Activated naive CD4-positive, alpha-beta T cell treated with anti-CD3 and anti-CD28 coated beads, Interleukin-2, amount 10 ng/mL, durations not matched to agents 5 hours and 36 hours (primary cell): Measurements from ENCODE around the gene HTR4. TPM values are rescaled to one million over a fixed set of nuclear protein-coding genes. Genes with fewer than 3 reads are reported as not detected.

Experiments
- total RNA-seq, 2 experiments: library from RNA; stranded (reverse); gene quantifications; one replicate each; pipeline ENCODE4 v1.2.3, GENCODE V29; 2021

HTR4 gene
- total RNA-seq: not detected

GRCh38 chr5:148653836-148654781 lies at the start of gene HTR4:
Gene HTR4 (minus strand): TSS chr5:148654527. CDS start chr5:148637014, 17,513 bp downstream.

Other genes with a start within 250 kb of the HTR4 start
- under 1 TPM; 0.83 to 0.87 TPM for gene ADRB2, start 172.1 kb upstream of the HTR4 start, total RNA-seq